Stimulated activated CD4-positive, alpha-beta T cell treated with anti-CD3 and anti-CD28 coated beads, Interleukin-12 subunit alpha, Interleukin-12 subunit beta, amount 100 ng/mL, for 24 hours (primary cell): Measurements from ENCODE around the gene PIAS4.
"Not testable (repeated sequence)": the region's sequence is repeated elsewhere in the genome, so short reads cannot be mapped to it uniquely, and the experiment has no call there.

Source experiments
- DNase-seq, 2 experiments: peaks; one replicate each; pipeline ENCODE4 v3.0.0-alpha.2; 2020; ENCODE audit warnings: low read depth in 2 of 2

PIAS4 gene

GRCh38 chr19:3995607-3996006 lies 11.9 kb upstream of the PIAS4 start:
- no peak for DNase-seq

- DNase-seq = not testable (repeated sequence)
Observed at GRCh38 chr19:3998667-3999412, 8.7 kb upstream of the PIAS4 start.

- DNase-seq = not testable (repeated sequence)
Observed at GRCh38 chr19:4000798-4001197, 6.7 kb upstream of the PIAS4 start.

- not testable (repeated sequence) for DNase-seq
Observed at GRCh38 chr19:4005436-4005835, 2.1 kb upstream of the PIAS4 start.

GRCh38 chr19:4007836-4008539 lies 452 bp downstream of the PIAS4 start:
- peak in 1 of 2 experiments; percentile 31 for DNase-seq

GRCh38 chr19:4009990-4010807 lies 2.7 kb downstream of the PIAS4 start:
- no peak for DNase-seq

- DNase-seq = no peak
Observed at GRCh38 chr19:4010808-4011110, 3.2 kb downstream of the PIAS4 start.

- DNase-seq = not testable (repeated sequence)
Observed at GRCh38 chr19:4011430-4011829, 3.9 kb downstream of the PIAS4 start.

GRCh38 chr19:4012092-4012974 lies 4.8 kb downstream of the PIAS4 start:
- no peak for DNase-seq

GRCh38 chr19:4012975-4013634 lies 5.6 kb downstream of the PIAS4 start:
- no peak for DNase-seq

- DNase-seq = no peak
Observed at GRCh38 chr19:4013886-4014540, 6.5 kb downstream of the PIAS4 start.

- DNase-seq = peak in 1 of 2 experiments; percentile 33
Observed at GRCh38 chr19:4014541-4015491, 7.3 kb downstream of the PIAS4 start.

GRCh38 chr19:4015705-4016402 lies 8.3 kb downstream of the PIAS4 start:
- DNase-seq = no peak

GRCh38 chr19:4016486-4016885 lies 8.9 kb downstream of the PIAS4 start:
- DNase-seq = no peak

GRCh38 chr19:4016903-4017638 lies 9.5 kb downstream of the PIAS4 start:
- no peak for DNase-seq

- no peak for DNase-seq
Observed at GRCh38 chr19:4018140-4018613, 10.6 kb downstream of the PIAS4 start.

GRCh38 chr19:4018775-4019504 lies 11.4 kb downstream of the PIAS4 start:
- no peak for DNase-seq
